WTC11 (cell line): ENCODE results near the gene MYLK.

Experiments
- ERG ChIP-seq: fragments of 250-450 bp; sonication (Bioruptor Pico); IDR thresholded peaks from 2 replicates; pipeline ENCODE4 v1.8.0; 2021; ENCODE audit warnings: mild to moderate bottlenecking
- IRF2 ChIP-seq: sonication (generic); formaldehyde crosslinking; IDR thresholded peaks from 2 replicates; pipeline ENCODE4 v1.8.0; 2022; ENCODE audit warnings: low read depth, missing genetic modification reagents, borderline replicate concordance
- SP1 ChIP-seq: sonication (generic); formaldehyde crosslinking; conservative IDR thresholded peaks from 2 replicates; pipeline ENCODE4 v1.8.1; 2022; ENCODE audit warnings: missing genetic modification reagents
- ZNF232 ChIP-seq: sonication (generic); formaldehyde crosslinking; IDR thresholded peaks from 2 replicates; pipeline ENCODE4 v1.8.0; 2022; ENCODE audit warnings: mild to moderate bottlenecking, missing genetic modification reagents
- ZNF416 ChIP-seq: fragments of 250-450 bp; sonication (Bioruptor Pico); IDR thresholded peaks from 2 replicates; pipeline ENCODE4 v1.9.0; 2021; ENCODE audit warnings: mild to moderate bottlenecking, inconsistent platforms
- TF ChIP-seq, protein P1 (sequence below): fragments of 200-600 bp; IDR thresholded peaks from 2 replicates; pipeline ENCODE4 v1.8.0; 2022; ENCODE audit warnings: antibody characterized with exemption
- TF ChIP-seq, protein P2 (sequence below): fragments of 250-450 bp; sonication (Bioruptor Pico); IDR thresholded peaks from 2 replicates; pipeline ENCODE4 v2.1.2; 2022; ENCODE audit warnings: mild to moderate bottlenecking, moderate library complexity
- TF ChIP-seq, protein P3 (sequence below): sonication (generic); formaldehyde crosslinking; IDR thresholded peaks from 2 replicates; pipeline ENCODE4 v1.8.1; 2022; ENCODE audit warnings: mild to moderate bottlenecking, missing genetic modification reagents, moderate library complexity, borderline replicate concordance
- TF ChIP-seq, protein P4 (sequence below): sonication (generic); formaldehyde crosslinking; IDR thresholded peaks from 2 replicates; pipeline ENCODE4 v1.8.0; 2022; ENCODE audit warnings: mild to moderate bottlenecking, missing genetic modification reagents

DNA sequence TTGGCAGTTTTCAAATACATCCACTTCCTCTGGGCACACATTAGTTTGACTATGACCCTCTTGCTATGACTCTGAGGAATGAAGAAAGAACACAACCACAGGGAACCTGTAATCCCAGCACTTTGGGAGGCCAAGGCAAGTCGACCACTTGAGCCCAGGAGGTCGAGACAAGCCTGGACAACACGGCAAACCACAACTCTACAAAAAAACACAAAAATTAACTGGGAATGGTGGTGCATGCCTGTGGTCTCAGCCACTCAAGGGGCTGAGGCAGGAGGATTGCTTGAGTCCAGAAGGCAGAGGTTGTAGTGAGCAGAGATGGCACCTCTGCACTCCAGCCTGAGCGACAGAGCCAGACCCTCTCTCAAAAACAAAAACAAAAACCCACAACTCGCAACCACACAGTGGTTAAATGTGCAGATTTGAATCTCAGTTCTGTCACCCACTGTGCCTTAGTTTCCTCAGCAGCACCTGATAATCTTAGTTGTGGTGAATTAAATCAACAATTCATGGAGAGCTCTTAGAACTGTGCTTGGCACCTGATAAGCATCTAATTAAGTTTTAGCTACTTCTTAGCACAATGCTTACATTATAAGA lies 65.7 kb downstream of the MYLK start:
- TF ChIP-seq, protein P1, sequence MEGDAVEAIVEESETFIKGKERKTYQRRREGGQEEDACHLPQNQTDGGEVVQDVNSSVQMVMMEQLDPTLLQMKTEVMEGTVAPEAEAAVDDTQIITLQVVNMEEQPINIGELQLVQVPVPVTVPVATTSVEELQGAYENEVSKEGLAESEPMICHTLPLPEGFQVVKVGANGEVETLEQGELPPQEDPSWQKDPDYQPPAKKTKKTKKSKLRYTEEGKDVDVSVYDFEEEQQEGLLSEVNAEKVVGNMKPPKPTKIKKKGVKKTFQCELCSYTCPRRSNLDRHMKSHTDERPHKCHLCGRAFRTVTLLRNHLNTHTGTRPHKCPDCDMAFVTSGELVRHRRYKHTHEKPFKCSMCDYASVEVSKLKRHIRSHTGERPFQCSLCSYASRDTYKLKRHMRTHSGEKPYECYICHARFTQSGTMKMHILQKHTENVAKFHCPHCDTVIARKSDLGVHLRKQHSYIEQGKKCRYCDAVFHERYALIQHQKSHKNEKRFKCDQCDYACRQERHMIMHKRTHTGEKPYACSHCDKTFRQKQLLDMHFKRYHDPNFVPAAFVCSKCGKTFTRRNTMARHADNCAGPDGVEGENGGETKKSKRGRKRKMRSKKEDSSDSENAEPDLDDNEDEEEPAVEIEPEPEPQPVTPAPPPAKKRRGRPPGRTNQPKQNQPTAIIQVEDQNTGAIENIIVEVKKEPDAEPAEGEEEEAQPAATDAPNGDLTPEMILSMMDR: no peak
- TF ChIP-seq, protein P2, sequence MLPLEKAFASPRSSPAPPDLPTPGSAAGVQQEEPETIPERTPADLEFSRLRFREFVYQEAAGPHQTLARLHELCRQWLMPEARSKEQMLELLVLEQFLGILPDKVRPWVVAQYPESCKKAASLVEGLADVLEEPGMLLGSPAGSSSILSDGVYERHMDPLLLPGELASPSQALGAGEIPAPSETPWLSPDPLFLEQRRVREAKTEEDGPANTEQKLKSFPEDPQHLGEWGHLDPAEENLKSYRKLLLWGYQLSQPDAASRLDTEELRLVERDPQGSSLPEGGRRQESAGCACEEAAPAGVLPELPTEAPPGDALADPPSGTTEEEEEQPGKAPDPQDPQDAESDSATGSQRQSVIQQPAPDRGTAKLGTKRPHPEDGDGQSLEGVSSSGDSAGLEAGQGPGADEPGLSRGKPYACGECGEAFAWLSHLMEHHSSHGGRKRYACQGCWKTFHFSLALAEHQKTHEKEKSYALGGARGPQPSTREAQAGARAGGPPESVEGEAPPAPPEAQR (CRISPR knock-in tag): no peak
- TF ChIP-seq, protein P3, sequence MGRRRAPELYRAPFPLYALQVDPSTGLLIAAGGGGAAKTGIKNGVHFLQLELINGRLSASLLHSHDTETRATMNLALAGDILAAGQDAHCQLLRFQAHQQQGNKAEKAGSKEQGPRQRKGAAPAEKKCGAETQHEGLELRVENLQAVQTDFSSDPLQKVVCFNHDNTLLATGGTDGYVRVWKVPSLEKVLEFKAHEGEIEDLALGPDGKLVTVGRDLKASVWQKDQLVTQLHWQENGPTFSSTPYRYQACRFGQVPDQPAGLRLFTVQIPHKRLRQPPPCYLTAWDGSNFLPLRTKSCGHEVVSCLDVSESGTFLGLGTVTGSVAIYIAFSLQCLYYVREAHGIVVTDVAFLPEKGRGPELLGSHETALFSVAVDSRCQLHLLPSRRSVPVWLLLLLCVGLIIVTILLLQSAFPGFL (CRISPR knock-in tag): no peak
- TF ChIP-seq SP1: no peak
- TF ChIP-seq ZNF232 (CRISPR knock-in tag): no peak
- no peak for TF ChIP-seq IRF2
- TF ChIP-seq ZNF416 (CRISPR knock-in tag): no peak
- TF ChIP-seq, protein P4, sequence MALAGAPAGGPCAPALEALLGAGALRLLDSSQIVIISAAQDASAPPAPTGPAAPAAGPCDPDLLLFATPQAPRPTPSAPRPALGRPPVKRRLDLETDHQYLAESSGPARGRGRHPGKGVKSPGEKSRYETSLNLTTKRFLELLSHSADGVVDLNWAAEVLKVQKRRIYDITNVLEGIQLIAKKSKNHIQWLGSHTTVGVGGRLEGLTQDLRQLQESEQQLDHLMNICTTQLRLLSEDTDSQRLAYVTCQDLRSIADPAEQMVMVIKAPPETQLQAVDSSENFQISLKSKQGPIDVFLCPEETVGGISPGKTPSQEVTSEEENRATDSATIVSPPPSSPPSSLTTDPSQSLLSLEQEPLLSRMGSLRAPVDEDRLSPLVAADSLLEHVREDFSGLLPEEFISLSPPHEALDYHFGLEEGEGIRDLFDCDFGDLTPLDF (CRISPR knock-in tag): no peak
- TF ChIP-seq ERG (CRISPR knock-in tag): no peak
